ENCODE measurements around the gene EMC9.

EMC9 gene

DNA sequence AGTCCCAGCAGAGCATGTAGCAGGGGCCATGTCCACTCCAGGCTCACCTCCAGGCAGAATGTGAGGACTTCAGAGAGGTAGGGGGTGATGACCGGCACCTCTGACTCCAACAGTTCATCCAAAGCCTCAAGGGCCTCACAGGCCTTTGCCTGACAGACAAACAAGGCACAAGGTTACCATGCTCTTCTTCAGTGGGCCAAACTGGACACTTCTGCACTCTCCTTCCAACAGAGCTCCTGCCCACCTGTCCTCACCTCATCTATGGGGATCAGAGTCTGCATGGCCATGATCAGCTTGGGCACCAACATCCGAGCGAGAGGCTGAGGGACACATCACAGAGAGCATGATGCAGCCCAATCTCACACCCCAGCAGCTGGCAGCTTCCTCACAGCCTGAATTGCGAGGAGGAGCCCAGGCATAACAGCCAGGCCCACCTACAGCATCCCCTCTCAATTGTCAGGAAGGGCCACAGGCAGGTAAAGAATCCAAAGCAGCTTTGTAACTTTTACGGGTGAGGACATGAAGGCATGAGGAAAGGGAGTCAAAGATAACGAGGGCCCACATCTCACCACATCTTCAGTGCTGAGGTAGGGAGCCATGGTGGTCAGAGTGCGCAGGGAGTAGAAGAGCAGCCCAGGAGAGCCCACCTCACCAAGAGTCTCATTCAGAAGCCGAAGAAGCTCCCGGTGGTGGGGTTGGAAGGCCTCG, 45.6 kb upstream of the EMC9 start:
- no peaks in the 10 kb centered on the region for H3K27me3 ChIP-seq (ENCODE audit: insufficient read depth, low read length, poor library complexity, severe bottlenecking)
- no peak overlapping the region for H2AFZ ChIP-seq (ENCODE audit: low read length)
- peak overlapping the region; percentile 84 for H3K4me2 ChIP-seq (ENCODE audit: low read depth, low read length, poor library complexity, severe bottlenecking)
- H3F3A ChIP-seq (ENCODE audit: low read depth) = no peaks in the 10 kb centered on the region
- peaks cover 6% of the 10 kb centered on the region; the same call in 1 of the 2 replicates for H3K79me2 ChIP-seq (ENCODE audit: insufficient read depth, low read length)
- H4K20me1 ChIP-seq (ENCODE audit: insufficient read depth, low read length, poor library complexity, severe bottlenecking) = no peaks in the 10 kb centered on the region
- H3K9me3 ChIP-seq (ENCODE audit: insufficient read depth, low read depth, low read length) = no peaks in the 10 kb centered on the region
- TF ChIP-seq, protein P1, sequence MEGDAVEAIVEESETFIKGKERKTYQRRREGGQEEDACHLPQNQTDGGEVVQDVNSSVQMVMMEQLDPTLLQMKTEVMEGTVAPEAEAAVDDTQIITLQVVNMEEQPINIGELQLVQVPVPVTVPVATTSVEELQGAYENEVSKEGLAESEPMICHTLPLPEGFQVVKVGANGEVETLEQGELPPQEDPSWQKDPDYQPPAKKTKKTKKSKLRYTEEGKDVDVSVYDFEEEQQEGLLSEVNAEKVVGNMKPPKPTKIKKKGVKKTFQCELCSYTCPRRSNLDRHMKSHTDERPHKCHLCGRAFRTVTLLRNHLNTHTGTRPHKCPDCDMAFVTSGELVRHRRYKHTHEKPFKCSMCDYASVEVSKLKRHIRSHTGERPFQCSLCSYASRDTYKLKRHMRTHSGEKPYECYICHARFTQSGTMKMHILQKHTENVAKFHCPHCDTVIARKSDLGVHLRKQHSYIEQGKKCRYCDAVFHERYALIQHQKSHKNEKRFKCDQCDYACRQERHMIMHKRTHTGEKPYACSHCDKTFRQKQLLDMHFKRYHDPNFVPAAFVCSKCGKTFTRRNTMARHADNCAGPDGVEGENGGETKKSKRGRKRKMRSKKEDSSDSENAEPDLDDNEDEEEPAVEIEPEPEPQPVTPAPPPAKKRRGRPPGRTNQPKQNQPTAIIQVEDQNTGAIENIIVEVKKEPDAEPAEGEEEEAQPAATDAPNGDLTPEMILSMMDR (conservative IDR thresholded peaks at IDR 0.05; ENCODE audit: low read length) = no peak
- TF ChIP-seq EZH2phosphoT487 (IDR thresholded peaks at IDR 0.05; ENCODE audit: borderline replicate concordance) = no peak
- H3K36me3 ChIP-seq (ENCODE audit: insufficient read depth, low read length) = no peaks in the 10 kb centered on the region; the same call in 1 of the 2 replicates
- no peak overlapping the region for H3K4me3 ChIP-seq (ENCODE audit: low read length, poor library complexity, severe bottlenecking)
- H3K9ac ChIP-seq (ENCODE audit: low read depth, low read length, poor library complexity, severe bottlenecking) = no peak overlapping the region
- peaks cover 11% of the 10 kb centered on the region for H3K4me1 ChIP-seq (ENCODE audit: insufficient read depth, low read length, poor library complexity, severe bottlenecking)
- H3K9me2 ChIP-seq (replicated peaks; ENCODE audit: low read depth, low read length) = no peaks in the 10 kb centered on the region

DNA sequence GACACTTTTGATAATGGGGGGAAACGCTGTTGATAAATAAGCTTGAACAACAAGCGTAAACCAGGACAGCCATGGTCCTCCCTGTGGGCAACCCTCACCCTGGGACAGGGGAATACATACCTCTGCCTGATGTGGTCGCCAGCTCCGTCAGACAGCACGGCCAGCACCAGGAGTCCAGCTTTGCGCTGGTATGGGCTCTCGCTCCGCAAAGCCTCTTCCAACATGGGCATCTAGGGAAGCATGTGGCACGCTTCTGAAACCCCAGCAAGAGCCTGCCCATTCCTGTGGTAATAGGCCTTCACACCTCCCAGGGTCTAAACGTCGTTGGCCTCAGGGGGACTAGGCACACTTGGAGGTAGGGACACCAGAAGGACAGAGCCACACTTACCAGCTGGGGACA, 44.4 kb upstream of the EMC9 start:
- no peak overlapping the region for H3K4me3 ChIP-seq (ENCODE audit: low read length, poor library complexity, severe bottlenecking)
- H3F3A ChIP-seq (ENCODE audit: low read depth) = no peaks in the 10 kb centered on the region
- H2AFZ ChIP-seq (ENCODE audit: low read length) = no peak overlapping the region
- no peak overlapping the region for H3K4me2 ChIP-seq (ENCODE audit: low read depth, low read length, poor library complexity, severe bottlenecking)
- H4K20me1 ChIP-seq (ENCODE audit: insufficient read depth, low read length, poor library complexity, severe bottlenecking) = no peaks in the 10 kb centered on the region
- H3K9me3 ChIP-seq (ENCODE audit: insufficient read depth, low read depth, low read length) = no peaks in the 10 kb centered on the region
- H3K9ac ChIP-seq (ENCODE audit: low read depth, low read length, poor library complexity, severe bottlenecking) = no peak overlapping the region
- no peak for TF ChIP-seq EZH2phosphoT487 (IDR thresholded peaks at IDR 0.05; ENCODE audit: borderline replicate concordance)
- TF ChIP-seq, protein P1 (conservative IDR thresholded peaks at IDR 0.05; ENCODE audit: low read length) = no peak
- no peaks in the 10 kb centered on the region for H3K79me2 ChIP-seq (ENCODE audit: insufficient read depth, low read length)
- peaks cover 11% of the 10 kb centered on the region for H3K4me1 ChIP-seq (ENCODE audit: insufficient read depth, low read length, poor library complexity, severe bottlenecking)
- H3K27me3 ChIP-seq (ENCODE audit: insufficient read depth, low read length, poor library complexity, severe bottlenecking) = no peaks in the 10 kb centered on the region
- no peaks in the 10 kb centered on the region; the same call in 1 of the 2 replicates for H3K36me3 ChIP-seq (ENCODE audit: insufficient read depth, low read length)
- H3K9me2 ChIP-seq (replicated peaks; ENCODE audit: low read depth, low read length) = no peaks in the 10 kb centered on the region

DNA sequence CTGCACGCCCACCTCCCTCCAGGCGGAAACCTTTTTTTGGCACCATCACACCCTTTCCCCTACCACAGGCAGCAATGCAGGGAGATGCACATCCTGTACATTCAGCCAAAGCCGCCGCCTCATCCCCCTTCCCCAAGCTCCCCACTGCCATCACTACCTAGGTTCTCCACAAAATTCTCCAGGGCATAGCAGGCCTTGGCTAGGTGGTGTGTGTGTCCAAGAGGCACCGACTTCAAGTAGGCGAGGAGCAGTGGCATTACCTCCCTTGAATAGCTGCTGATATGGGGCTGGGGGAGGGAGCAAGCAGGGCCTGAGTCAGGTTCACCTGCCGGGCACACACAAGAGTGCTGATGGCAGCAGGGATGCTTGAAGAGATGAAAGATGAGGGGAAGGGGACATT, 43.6 kb upstream of the EMC9 start:
- Histone ChIP-seq H4K20me1 (ENCODE audit: insufficient read depth, low read length, poor library complexity, severe bottlenecking) (no peaks in the 10 kb centered on the region), H3K4me1 (ENCODE audit: insufficient read depth, low read length, poor library complexity, severe bottlenecking) (peaks cover 11% of the 10 kb centered on the region), H3F3A (ENCODE audit: low read depth) (no peaks in the 10 kb centered on the region), H3K9me2 (replicated peaks; ENCODE audit: low read depth, low read length) (no peaks in the 10 kb centered on the region), H3K27me3 (ENCODE audit: insufficient read depth, low read length, poor library complexity, severe bottlenecking) (no peaks in the 10 kb centered on the region), H3K36me3 (ENCODE audit: insufficient read depth, low read length) (peaks cover 4% of the 10 kb centered on the region; the same call in 1 of the 2 replicates), H3K9me3 (ENCODE audit: insufficient read depth, low read depth, low read length) (no peaks in the 10 kb centered on the region), H3K4me3 (ENCODE audit: low read length, poor library complexity, severe bottlenecking) (no peak overlapping the region), H3K9ac (ENCODE audit: low read depth, low read length, poor library complexity, severe bottlenecking) (no peak overlapping the region), H3K79me2 (ENCODE audit: insufficient read depth, low read length) (no peaks in the 10 kb centered on the region), H2AFZ (ENCODE audit: low read length) (no peak overlapping the region), H3K4me2 (ENCODE audit: low read depth, low read length, poor library complexity, severe bottlenecking) (no peak overlapping the region)
- TF ChIP-seq, protein P1 (conservative IDR thresholded peaks at IDR 0.05; ENCODE audit: low read length) = no peak
- TF ChIP-seq EZH2phosphoT487 (IDR thresholded peaks at IDR 0.05; ENCODE audit: borderline replicate concordance) = no peak
